Gastrocnemius medialis (tissue), 4 donors: Measurements from ENCODE around the gene FAM135A.

Experiments used
- POLR2A ChIP-seq, 2 donors: fragments of 450-650 bp; IDR thresholded peaks; one replicate each; pipeline ENCODE4 v1.6.1; 2017; ENCODE audit warnings: antibody characterized with exemption in 2 of 2, mild to moderate bottlenecking in 2 of 2, moderate library complexity in 2 of 2
- TF ChIP-seq, protein P1 (sequence below), 5 experiments: fragments of 450-650 bp in 3 of 5; fragments of 200-600 bp in 2 of 5; sonication (generic) in 2 of 5; IDR thresholded peaks in 4 of 5; conservative IDR thresholded peaks in 1 of 5; 1 replicate in 4 of 5; 2 replicates in 1 of 5; pipeline ENCODE4 v1.5.1; 2016 to 2019; ENCODE audit warnings: antibody characterized with exemption in 5 of 5, mild to moderate bottlenecking in 3 of 5, moderate library complexity in 3 of 5

DNA sequence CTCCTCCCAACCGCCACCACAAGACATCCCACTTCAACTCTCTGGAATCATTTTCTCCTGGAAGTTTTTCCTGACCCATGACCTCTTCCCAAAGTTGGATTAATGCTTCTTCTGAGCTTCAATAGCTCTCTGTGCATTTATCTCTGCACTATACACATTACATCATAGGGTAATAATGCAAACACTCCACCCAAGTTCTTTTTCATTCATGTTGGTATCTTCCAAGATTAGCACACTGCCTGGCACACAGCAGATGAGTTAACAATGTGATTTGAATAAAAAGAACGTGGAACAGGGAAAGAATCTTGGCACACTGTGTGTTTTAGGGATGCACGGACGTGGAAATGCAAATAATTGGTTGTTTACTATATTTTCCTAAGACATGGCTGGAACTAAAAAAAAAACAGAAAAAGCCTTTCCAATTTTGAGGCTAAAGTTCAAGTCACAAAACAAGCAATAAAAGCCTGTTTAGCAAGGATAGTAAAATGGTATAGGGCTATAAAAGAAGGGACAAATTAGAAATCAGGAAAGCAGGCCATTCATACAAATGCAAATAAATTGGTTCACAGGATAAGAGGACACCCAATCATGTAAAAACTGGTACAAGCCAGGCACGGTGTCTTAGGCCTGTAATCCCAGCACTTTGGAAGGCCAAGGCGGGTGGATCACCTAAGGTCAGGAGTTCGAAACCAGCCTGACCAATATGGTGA is 1.6 kb upstream of the FAM135A start:
- TF ChIP-seq, protein P1, sequence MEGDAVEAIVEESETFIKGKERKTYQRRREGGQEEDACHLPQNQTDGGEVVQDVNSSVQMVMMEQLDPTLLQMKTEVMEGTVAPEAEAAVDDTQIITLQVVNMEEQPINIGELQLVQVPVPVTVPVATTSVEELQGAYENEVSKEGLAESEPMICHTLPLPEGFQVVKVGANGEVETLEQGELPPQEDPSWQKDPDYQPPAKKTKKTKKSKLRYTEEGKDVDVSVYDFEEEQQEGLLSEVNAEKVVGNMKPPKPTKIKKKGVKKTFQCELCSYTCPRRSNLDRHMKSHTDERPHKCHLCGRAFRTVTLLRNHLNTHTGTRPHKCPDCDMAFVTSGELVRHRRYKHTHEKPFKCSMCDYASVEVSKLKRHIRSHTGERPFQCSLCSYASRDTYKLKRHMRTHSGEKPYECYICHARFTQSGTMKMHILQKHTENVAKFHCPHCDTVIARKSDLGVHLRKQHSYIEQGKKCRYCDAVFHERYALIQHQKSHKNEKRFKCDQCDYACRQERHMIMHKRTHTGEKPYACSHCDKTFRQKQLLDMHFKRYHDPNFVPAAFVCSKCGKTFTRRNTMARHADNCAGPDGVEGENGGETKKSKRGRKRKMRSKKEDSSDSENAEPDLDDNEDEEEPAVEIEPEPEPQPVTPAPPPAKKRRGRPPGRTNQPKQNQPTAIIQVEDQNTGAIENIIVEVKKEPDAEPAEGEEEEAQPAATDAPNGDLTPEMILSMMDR (IDR thresholded peaks at IDR 0.05 in 4 of 5, conservative IDR thresholded peaks at IDR 0.05 in 1 of 5) = no peak
- no peak for TF ChIP-seq POLR2A (IDR thresholded peaks at IDR 0.05)
